GM12878 (cell line): ENCODE data around the gene PKM. TPM values are rescaled to one million over a fixed set of nuclear protein-coding genes. Genes with fewer than 3 reads are reported as not detected.

Experiments
- BMI1 ChIP-seq: fragments of 450-650 bp; IDR thresholded peaks from 2 replicates; pipeline ENCODE4 v1.6.1; 2016; ENCODE audit warnings: mild to moderate bottlenecking, moderate library complexity, borderline replicate concordance
- CBX3 ChIP-seq: fragments of 200-600 bp; sonication (generic); IDR thresholded peaks from 2 replicates; pipeline ENCODE4 v1.6.1; 2016; ENCODE audit warnings: low read depth, borderline replicate concordance
- CHD4 ChIP-seq: fragments of 200-600 bp; sonication (generic); IDR thresholded peaks from 2 replicates; pipeline ENCODE4 v1.6.1; 2016; ENCODE audit warnings: mild to moderate bottlenecking
- HDAC6 ChIP-seq: fragments of 200-600 bp; sonication (generic); IDR thresholded peaks from one replicate; pipeline ENCODE4 v1.8.0; 2017; ENCODE audit warnings: antibody characterized with exemption; ENCODE audit not compliant: unreplicated experiment
- NFYB ChIP-seq: IDR thresholded peaks from 2 replicates; pipeline ENCODE4 v1.6.1; 2011; ENCODE audit warnings: low read depth, mild to moderate bottlenecking, low read length, improper control_type of control experiment, moderate library complexity; ENCODE audit not compliant: insufficient read depth
- PAX5 ChIP-seq: IDR thresholded peaks from 2 replicates; pipeline ENCODE4 v1.6.1; 2011; ENCODE audit warnings: low read depth, low read length, borderline replicate concordance
- PAX8 ChIP-seq: fragments of 450-650 bp; IDR thresholded peaks from 2 replicates; pipeline ENCODE4 v1.6.1; 2017; ENCODE audit warnings: mild to moderate bottlenecking, moderate library complexity
- SREBF2 ChIP-seq: IDR thresholded peaks from 2 replicates; pipeline ENCODE4 v1.6.1; 2012; ENCODE audit warnings: mild to moderate bottlenecking, low read length
- TBL1XR1 ChIP-seq: IDR thresholded peaks from 2 replicates; pipeline ENCODE4 v1.6.1; 2012; ENCODE audit warnings: low read depth, low read length, improper control_type of control experiment
- YBX1 ChIP-seq: fragments of 450-650 bp; IDR thresholded peaks from 2 replicates; pipeline ENCODE4 v1.6.1; 2016; ENCODE audit warnings: antibody characterized with exemption
- ZNF622 ChIP-seq: fragments of 450-650 bp; IDR thresholded peaks from 2 replicates; pipeline ENCODE4 v1.6.1; 2017; ENCODE audit warnings: mild to moderate bottlenecking, inconsistent platforms
- ZSCAN29 ChIP-seq: fragments of 450-650 bp; IDR thresholded peaks from 2 replicates; pipeline ENCODE4 v1.6.1; 2017; ENCODE audit warnings: mild to moderate bottlenecking, moderate library complexity
- polyA plus RNA-seq, 11 experiments: library from polyadenylated mRNA; depleted of rRNA in 4 of 11; unstranded in 6 of 11; stranded (reverse) in 5 of 11; fragments of >200 nt; fragmentation: Nextera tagmentation in 4 of 11; fragmentation: Illumina TruSeq in 1 of 11; extraction: Ambion mirVana in 4 of 11; extraction: Trizol in 1 of 11; gene quantifications; 1 replicate in 1 of 11; 2 replicates in 10 of 11; pipeline versions ENCODE4 v1.2.1 to v1.2.3, GENCODE V29; 2011 to 2016; ENCODE audit warnings: inconsistent platforms in 2 of 11, missing spikeins in 2 of 11, low read depth in 1 of 11
- total RNA-seq, 4 experiments: library from RNA; depleted of rRNA in 3 of 4; stranded (reverse); fragments of >200 nt in 3 of 4; fragmentation: Illumina TruSeq in 1 of 4; extraction: Trizol in 1 of 4; gene quantifications; 2 replicates each; pipeline versions ENCODE4 v1.2.1 to v1.2.3, GENCODE V29; 2013 to 2021
- TF ChIP-seq, protein P1 (sequence below): IDR thresholded peaks from 2 replicates; pipeline ENCODE4 v1.6.1; 2012; ENCODE audit warnings: low read length, inconsistent platforms
- TF ChIP-seq, protein P2 (sequence below): IDR thresholded peaks from 2 replicates; pipeline ENCODE4 v1.6.1; 2011; ENCODE audit warnings: low read depth, low read length, improper control_type of control experiment, borderline replicate concordance
- TF ChIP-seq, protein P3 (sequence below): fragments of 450-650 bp; formaldehyde crosslinking; IDR thresholded peaks from 2 replicates; pipeline ENCODE4 v1.4.0; 2022; ENCODE audit warnings: mild to moderate bottlenecking, moderate library complexity
- TF ChIP-seq, protein P4 (sequence below): IDR thresholded peaks from 2 replicates; pipeline ENCODE4 v1.6.1; 2011; ENCODE audit warnings: low read depth, mild to moderate bottlenecking, low read length, moderate library complexity, borderline replicate concordance; ENCODE audit errors: extremely low read depth
- TF ChIP-seq, protein P5 (sequence below): IDR thresholded peaks from 2 replicates; pipeline ENCODE4 v1.6.1; 2012; ENCODE audit warnings: low read depth, low read length, improper control_type of control experiment
- TF ChIP-seq, protein P6 (sequence below): IDR thresholded peaks from 2 replicates; pipeline ENCODE4 v1.6.1; 2011; ENCODE audit warnings: borderline replicate concordance, low read depth, mild to moderate bottlenecking, moderate library complexity, low read length; ENCODE audit not compliant: insufficient read depth, poor library complexity, severe bottlenecking

Gene PKM
- total and polyA plus RNA-seq, 10 of the 15 experiments (the other 5 are each of a cell fraction or from before 2014, with no cell fraction given): 491 to 2,011 (median 1,433) TPM

DNA sequence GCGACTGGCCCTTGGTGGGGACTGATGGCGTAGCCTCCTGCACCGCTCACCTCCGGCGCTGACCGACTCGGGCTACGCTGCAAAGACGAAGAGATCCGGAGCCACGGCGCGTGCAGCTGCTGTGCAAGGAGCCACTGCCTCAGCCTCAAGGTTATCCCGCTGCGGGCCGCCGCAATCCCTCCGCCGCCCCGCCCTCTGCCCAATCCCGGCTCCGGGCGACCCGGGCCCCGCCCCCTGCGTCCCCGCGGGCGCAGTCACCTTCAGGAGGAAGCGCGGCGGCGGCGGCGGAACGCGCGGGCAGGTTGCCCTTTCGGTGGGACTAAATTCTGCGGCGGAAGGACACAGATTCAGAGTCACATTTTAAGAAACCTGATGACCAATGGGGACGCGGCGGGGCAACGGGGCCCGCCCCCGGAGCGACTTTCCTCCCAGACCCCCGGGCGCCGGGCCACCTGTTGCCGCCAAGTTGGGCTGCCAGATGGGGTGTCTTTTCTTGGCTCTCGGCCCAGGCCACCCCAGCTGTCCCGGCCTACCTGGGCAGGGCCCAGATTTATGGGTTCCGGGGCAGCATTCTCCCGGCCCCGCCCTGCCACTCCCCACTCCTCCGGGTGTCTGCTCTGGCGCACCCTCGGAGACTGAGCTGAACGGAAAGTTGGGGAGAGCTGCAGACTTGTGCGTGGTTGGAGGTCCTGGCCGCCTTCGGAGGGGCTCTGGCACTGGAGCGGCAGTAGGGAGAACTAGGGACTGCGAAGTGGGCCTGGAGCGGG, at the start of gene PKM (continued):
- TF ChIP-seq NFYB: peak; percentile 88
- peak; percentile 71; the same call in 1 of the 2 replicates for TF ChIP-seq PAX5
- TF ChIP-seq, protein P1, sequence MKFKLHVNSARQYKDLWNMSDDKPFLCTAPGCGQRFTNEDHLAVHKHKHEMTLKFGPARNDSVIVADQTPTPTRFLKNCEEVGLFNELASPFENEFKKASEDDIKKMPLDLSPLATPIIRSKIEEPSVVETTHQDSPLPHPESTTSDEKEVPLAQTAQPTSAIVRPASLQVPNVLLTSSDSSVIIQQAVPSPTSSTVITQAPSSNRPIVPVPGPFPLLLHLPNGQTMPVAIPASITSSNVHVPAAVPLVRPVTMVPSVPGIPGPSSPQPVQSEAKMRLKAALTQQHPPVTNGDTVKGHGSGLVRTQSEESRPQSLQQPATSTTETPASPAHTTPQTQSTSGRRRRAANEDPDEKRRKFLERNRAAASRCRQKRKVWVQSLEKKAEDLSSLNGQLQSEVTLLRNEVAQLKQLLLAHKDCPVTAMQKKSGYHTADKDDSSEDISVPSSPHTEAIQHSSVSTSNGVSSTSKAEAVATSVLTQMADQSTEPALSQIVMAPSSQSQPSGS: no peak
- TF ChIP-seq ZNF622: no peak
- TF ChIP-seq TBL1XR1: peak; percentile 56
- TF ChIP-seq, protein P2, sequence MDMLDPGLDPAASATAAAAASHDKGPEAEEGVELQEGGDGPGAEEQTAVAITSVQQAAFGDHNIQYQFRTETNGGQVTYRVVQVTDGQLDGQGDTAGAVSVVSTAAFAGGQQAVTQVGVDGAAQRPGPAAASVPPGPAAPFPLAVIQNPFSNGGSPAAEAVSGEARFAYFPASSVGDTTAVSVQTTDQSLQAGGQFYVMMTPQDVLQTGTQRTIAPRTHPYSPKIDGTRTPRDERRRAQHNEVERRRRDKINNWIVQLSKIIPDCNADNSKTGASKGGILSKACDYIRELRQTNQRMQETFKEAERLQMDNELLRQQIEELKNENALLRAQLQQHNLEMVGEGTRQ: no peak; the same call in 1 of the 2 replicates
- TF ChIP-seq, protein P3, sequence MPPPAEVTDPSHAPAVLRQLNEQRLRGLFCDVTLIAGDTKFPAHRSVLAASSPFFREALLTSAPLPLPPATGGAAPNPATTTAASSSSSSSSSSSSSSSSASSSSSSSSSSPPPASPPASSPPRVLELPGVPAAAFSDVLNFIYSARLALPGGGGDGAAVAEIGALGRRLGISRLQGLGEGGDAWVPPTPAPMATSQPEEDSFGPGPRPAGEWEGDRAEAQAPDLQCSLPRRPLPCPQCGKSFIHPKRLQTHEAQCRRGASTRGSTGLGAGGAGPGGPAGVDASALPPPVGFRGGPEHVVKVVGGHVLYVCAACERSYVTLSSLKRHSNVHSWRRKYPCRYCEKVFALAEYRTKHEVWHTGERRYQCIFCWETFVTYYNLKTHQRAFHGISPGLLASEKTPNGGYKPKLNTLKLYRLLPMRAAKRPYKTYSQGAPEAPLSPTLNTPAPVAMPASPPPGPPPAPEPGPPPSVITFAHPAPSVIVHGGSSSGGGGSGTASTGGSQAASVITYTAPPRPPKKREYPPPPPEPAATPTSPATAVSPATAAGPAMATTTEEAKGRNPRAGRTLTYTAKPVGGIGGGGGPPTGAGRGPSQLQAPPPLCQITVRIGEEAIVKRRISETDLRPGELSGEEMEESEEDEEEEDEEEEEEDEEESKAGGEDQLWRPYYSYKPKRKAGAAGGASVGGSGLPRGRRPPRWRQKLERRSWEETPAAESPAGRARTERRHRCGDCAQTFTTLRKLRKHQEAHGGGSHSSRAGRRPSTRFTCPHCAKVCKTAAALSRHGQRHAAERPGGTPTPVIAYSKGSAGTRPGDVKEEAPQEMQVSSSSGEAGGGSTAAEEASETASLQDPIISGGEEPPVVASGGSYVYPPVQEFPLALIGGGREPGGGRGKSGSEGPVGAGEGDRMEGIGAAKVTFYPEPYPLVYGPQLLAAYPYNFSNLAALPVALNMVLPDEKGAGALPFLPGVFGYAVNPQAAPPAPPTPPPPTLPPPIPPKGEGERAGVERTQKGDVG (CRISPR knock-in tag): no peak
- peak; percentile 77; the same call in 1 of the 2 replicates for TF ChIP-seq ZSCAN29
- no peak for TF ChIP-seq SREBF2
- TF ChIP-seq, protein P4, sequence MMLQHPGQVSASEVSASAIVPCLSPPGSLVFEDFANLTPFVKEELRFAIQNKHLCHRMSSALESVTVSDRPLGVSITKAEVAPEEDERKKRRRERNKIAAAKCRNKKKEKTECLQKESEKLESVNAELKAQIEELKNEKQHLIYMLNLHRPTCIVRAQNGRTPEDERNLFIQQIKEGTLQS: no peak
- TF ChIP-seq PAX8: no peak
- TF ChIP-seq HDAC6: no peak
- no peak for TF ChIP-seq BMI1
- TF ChIP-seq, protein P5, sequence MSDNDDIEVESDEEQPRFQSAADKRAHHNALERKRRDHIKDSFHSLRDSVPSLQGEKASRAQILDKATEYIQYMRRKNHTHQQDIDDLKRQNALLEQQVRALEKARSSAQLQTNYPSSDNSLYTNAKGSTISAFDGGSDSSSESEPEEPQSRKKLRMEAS: peak; percentile 81
- TF ChIP-seq CHD4: no peak
- no peak for TF ChIP-seq YBX1
- TF ChIP-seq, protein P6, sequence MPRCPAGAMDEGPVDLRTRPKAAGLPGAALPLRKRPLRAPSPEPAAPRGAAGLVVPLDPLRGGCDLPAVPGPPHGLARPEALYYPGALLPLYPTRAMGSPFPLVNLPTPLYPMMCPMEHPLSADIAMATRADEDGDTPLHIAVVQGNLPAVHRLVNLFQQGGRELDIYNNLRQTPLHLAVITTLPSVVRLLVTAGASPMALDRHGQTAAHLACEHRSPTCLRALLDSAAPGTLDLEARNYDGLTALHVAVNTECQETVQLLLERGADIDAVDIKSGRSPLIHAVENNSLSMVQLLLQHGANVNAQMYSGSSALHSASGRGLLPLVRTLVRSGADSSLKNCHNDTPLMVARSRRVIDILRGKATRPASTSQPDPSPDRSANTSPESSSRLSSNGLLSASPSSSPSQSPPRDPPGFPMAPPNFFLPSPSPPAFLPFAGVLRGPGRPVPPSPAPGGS: peak; percentile 77
- no peak for TF ChIP-seq CBX3
